ENCODE results near the gene TSSK3. TPM values are rescaled to one million over a fixed set of nuclear protein-coding genes. Genes with fewer than 3 reads are reported as not detected.
"Not testable (repeated sequence)": the region's sequence is repeated elsewhere in the genome, so short reads cannot be mapped to it uniquely, and the experiment has no call there.

The TSSK3 gene
- total RNA-seq, 2 experiments from 2014 or later, result 0.36 to 0.67 TPM

GRCh38 chr1:32390904-32391870 is 28.8 kb downstream of the TSSK3 start:
- CTCF ChIA-PET, result interaction anchor here (1.1 kb wide), 1 partner anchor 129 kb away, joined by 3 read pairs; no protein-coding TSS in a partner anchor
- POLR2A ChIA-PET, result no interaction called here

DNA sequence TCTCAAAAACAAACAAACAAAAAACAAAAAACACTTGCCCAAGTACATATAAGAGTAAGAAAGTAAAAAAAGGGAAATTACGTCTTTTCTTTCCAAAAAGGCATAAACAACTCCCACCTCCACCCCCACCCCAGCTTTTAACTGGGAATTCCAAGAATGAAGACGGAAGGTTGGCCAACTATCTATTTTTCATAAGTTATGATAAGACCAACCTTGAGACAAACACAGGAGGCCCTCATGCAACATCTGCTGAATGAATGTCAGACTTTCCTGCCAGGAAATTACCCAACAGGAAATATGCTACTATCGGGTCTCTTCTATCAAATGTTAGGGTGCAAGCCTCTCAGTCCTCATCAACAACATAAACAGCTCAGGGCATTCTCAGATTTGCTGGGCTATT is 30.0 kb downstream of the TSSK3 start:
- ChIA-PET CTCF (interaction anchor here (0.7 to 1.1 kb wide), 2 partner anchors 127 to 193 kb away, joined by 3 read pairs; no protein-coding TSS in a partner anchor), POLR2A (interaction anchor here (3.2 kb wide), 1 partner anchor 57 kb away, joined by 11 read pairs; the partner anchor contains the start of gene MARCKSL1)

- ChIA-PET CTCF (interaction anchor here (0.7 to 0.9 kb wide), 2 partner anchors 153 to 194 kb away, joined by 3 read pairs; no protein-coding TSS in a partner anchor), POLR2A (interaction anchor here (3.2 kb wide), 1 partner anchor 57 kb away, joined by 11 read pairs; the partner anchor contains the start of gene MARCKSL1)
Measured at GRCh38 chr1:32393136-32393535, 30.8 kb downstream of the TSSK3 start.

- POLR2A ChIA-PET, result interaction anchor here (0.9 to 3.2 kb wide), 5 partner anchors 21 to 214 kb away, joined by 3 to 11 read pairs (median 4); partner anchors contain the start of genes MARCKSL1 and TXLNA
- CTCF ChIA-PET, result interaction anchor here (0.9 to 1.4 kb wide), 2 partner anchors 9 to 154 kb away, joined by 3 to 5 read pairs; no protein-coding TSS in a partner anchor
Measured at GRCh38 chr1:32393832-32394140, 31.4 kb downstream of the TSSK3 start.

DNA sequence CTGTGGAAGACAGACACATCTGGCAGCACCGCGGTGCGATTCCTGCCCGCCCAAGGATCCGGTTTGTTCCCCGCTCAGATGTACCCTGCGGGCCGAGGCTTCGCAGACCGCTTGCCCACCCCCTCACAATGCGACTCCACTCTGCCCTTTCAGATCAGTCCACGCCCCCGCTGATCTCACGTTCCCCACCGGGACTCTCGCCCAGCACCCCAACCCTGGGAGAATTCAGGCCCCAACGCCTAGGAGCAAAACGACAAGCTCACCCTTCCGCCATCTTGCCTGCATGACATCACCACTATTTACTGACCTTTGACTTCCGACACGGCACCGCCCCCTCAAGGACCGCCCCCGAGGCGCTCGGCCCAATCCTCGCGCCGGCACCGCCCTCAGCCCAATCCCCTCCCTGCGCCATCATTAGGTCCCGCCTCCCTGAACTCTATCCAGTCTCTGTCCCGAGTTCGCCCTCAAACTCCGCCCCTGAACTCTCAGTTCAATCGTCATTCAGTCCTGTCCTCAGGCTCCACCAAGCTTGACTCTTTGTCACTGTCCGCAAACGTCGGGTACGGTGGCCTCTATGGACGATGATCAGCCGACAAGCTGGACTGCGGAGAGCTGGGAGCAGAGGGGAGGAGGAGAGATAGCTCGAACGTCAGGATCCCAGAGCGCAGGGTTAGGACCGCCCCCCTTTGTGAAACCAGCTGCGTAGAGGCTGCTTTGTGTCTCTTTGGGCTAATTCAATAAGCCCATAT is 32.0 kb downstream of the TSSK3 start, which contains the start of gene BSDC1:
TSS of gene BSDC1 (minus strand) at position 301 of the 749 bp plus-strand sequence. CDS start at position 274, 27 bp downstream.
- ChIA-PET POLR2A (interaction anchor here (0.6 to 3.2 kb wide), 7 partner anchors 22 to 255 kb away, joined by 3 to 11 read pairs (median 4); partner anchors contain the start of genes MARCKSL1 and TXLNA), CTCF (interaction anchor here (1.0 to 1.4 kb wide), 3 partner anchors 8 to 178 kb away, joined by 3 to 5 read pairs (median 5); no protein-coding TSS in a partner anchor)

- ChIA-PET CTCF (interaction anchor here (1.0 to 1.4 kb wide), 3 partner anchors 8 to 179 kb away, joined by 3 to 5 read pairs (median 5); no protein-coding TSS in a partner anchor), POLR2A (interaction anchor here (0.6 to 3.2 kb wide), 6 partner anchors 23 to 254 kb away, joined by 3 to 11 read pairs (median 4); partner anchors contain the start of genes MARCKSL1 and TXLNA)
Measured at GRCh38 chr1:32394890-32395432, 32.6 kb downstream of the TSSK3 start.

DNA sequence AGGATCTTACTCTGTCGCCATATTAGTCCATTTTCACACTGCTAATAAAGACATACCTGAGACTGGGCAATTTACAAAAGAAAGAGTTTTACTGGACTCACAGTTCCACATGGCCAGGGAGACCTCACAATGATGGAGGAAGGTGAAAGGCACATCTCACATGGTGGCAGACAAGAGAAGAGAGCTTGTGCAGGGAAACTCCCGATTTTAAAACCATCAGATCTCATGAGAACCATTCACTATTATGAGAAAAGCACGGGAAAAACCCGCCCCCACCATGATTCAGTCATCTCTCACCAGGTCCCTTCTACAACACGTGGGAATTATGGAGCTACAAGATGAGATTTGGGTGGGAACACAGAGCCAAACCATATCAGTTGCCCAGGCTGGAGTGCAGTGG is 34.2 kb downstream of the TSSK3 start:
- CTCF ChIA-PET, result interaction anchor here (0.6 kb wide), 1 partner anchor 11 kb away, joined by 5 read pairs; no protein-coding TSS in a partner anchor
- POLR2A ChIA-PET, result not testable (repeated sequence)

DNA sequence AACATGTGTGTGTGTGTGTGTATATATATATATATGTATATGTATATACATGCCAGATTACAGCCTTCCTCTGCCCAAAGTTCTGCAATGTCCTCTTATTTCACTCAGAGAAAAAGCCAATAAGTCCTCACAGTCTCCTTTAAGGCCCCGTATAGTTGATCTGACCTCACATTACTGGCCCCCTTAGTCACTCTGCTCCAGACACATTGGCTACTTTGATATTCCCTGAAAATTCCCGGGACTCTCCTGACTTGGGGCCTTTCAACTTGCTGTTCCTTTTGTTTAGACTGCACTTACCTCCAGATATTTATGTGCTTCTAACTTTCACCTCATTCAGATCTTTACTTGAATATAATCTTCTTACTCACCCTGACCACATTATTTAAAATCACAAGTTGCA is 36.1 kb downstream of the TSSK3 start:
- CTCF ChIA-PET, result no interaction called here
- POLR2A ChIA-PET, result no interaction called here

GRCh38 chr1:32399843-32400242 is 37.5 kb downstream of the TSSK3 start:
- POLR2A ChIA-PET, result no interaction called here

GRCh38 chr1:32400876-32401631 is 38.7 kb downstream of the TSSK3 start:
- CTCF ChIA-PET, result interaction anchor here (0.6 to 2.2 kb wide), 17 partner anchors 9 to 698 kb away, joined by 3 to 12 read pairs (median 3); no protein-coding TSS in a partner anchor
- POLR2A ChIA-PET, result interaction anchor here (0.6 to 1.1 kb wide), 3 partner anchors 10 to 698 kb away, joined by 3 to 6 read pairs (median 3); no protein-coding TSS in a partner anchor

More at GRCh38 chr1:32399843-32400242, 37.5 kb downstream of the TSSK3 start:
- CTCF ChIA-PET, result interaction anchor here (0.7 to 1.9 kb wide), 5 partner anchors 11 to 388 kb away, joined by 3 to 12 read pairs (median 5); no protein-coding TSS in a partner anchor

- POLR2A ChIA-PET, result no interaction called here
- CTCF ChIA-PET, result interaction anchor here (0.7 to 1.2 kb wide), 2 partner anchors 8 to 95 kb away, joined by 3 to 5 read pairs; no protein-coding TSS in a partner anchor
Measured at GRCh38 chr1:32404946-32405345, 42.6 kb downstream of the TSSK3 start.

GRCh38 chr1:32405672-32406467 is 43.5 kb downstream of the TSSK3 start:
- ChIA-PET POLR2A (no interaction called here), CTCF (interaction anchor here (0.7 kb wide), 1 partner anchor 96 kb away, joined by 3 read pairs; no protein-coding TSS in a partner anchor)

- ChIA-PET CTCF (no interaction called here), POLR2A (no interaction called here)
Measured at GRCh38 chr1:32406629-32407111, 44.3 kb downstream of the TSSK3 start.

GRCh38 chr1:32411261-32411660 is 48.9 kb downstream of the TSSK3 start:
- ChIA-PET CTCF (interaction anchor here (1.3 kb wide), 1 partner anchor 11 kb away, joined by 5 read pairs; no protein-coding TSS in a partner anchor), POLR2A (interaction anchor here (1.0 kb wide), 1 partner anchor 10 kb away, joined by 6 read pairs; no protein-coding TSS in a partner anchor)

- CTCF ChIA-PET, result interaction anchor here (0.9 to 1.4 kb wide), 5 partner anchors 9 to 174 kb away, joined by 3 to 12 read pairs (median 5); no protein-coding TSS in a partner anchor
- POLR2A ChIA-PET, result no interaction called here
Measured at GRCh38 chr1:32413507-32414185, 51.3 kb downstream of the TSSK3 start.

All from activated CD8-positive, alpha-beta memory T cell treated with anti-CD3 and anti-CD28 coated beads for 36 hours (primary cell).